Measurements from ENCODE around the gene CYTH4.

CYTH4 gene

GRCh38 chr22:37336579-37336978 lies 54.3 kb downstream of the CYTH4 start:
- DNase-seq (ENCODE audit: low read depth), result no peak
- no peak overlapping the region for H3K4me3 ChIP-seq (ENCODE audit: control insufficient read depth, low read depth, low read length)
- TF ChIP-seq CTCF (conservative IDR thresholded peaks at IDR 0.05; ENCODE audit: control insufficient read depth, insufficient read depth, low read depth, low read length), result no peak

GRCh38 chr22:37337204-37337943 lies 55.1 kb downstream of the CYTH4 start:
- peak; percentile 62 for DNase-seq (ENCODE audit: low read depth)
- no peak for TF ChIP-seq CTCF (conservative IDR thresholded peaks at IDR 0.05; ENCODE audit: control insufficient read depth, insufficient read depth, low read depth, low read length)
- H3K4me3 ChIP-seq (ENCODE audit: control insufficient read depth, low read depth, low read length), result no peak overlapping the region

GRCh38 chr22:37338539-37339246 lies 56.4 kb downstream of the CYTH4 start:
- no peak for TF ChIP-seq CTCF (conservative IDR thresholded peaks at IDR 0.05; ENCODE audit: control insufficient read depth, insufficient read depth, low read depth, low read length)
- no peak for DNase-seq (ENCODE audit: low read depth)
- no peak overlapping the region for H3K4me3 ChIP-seq (ENCODE audit: control insufficient read depth, low read depth, low read length)

GRCh38 chr22:37340331-37341262 lies 58.3 kb downstream of the CYTH4 start:
- no peak overlapping the region for H3K4me3 ChIP-seq (ENCODE audit: control insufficient read depth, low read depth, low read length)
- no peak for DNase-seq (ENCODE audit: low read depth)
- TF ChIP-seq CTCF (conservative IDR thresholded peaks at IDR 0.05; ENCODE audit: control insufficient read depth, insufficient read depth, low read depth, low read length), result no peak

GRCh38 chr22:37342065-37342464 lies 59.8 kb downstream of the CYTH4 start:
- TF ChIP-seq CTCF (conservative IDR thresholded peaks at IDR 0.05; ENCODE audit: control insufficient read depth, insufficient read depth, low read depth, low read length), result no peak
- no peak for DNase-seq (ENCODE audit: low read depth)
- no peak overlapping the region for H3K4me3 ChIP-seq (ENCODE audit: control insufficient read depth, low read depth, low read length)

GRCh38 chr22:37343348-37343747 lies 61.0 kb downstream of the CYTH4 start:
- DNase-seq (ENCODE audit: low read depth), result no peak
- H3K4me3 ChIP-seq (ENCODE audit: control insufficient read depth, low read depth, low read length), result no peak overlapping the region
- TF ChIP-seq CTCF (conservative IDR thresholded peaks at IDR 0.05; ENCODE audit: control insufficient read depth, insufficient read depth, low read depth, low read length), result no peak

Data from fibroblast of mammary gland (primary cell).